MCF 10A (cell line): Measurements from ENCODE around the gene GMPR2. TPM values are rescaled to one million over a fixed set of nuclear protein-coding genes. Genes with fewer than 3 reads are reported as not detected.
"Not testable (repeated sequence)": the region's sequence is repeated elsewhere in the genome, so short reads cannot be mapped to it uniquely, and the experiment has no call there.

ENCODE experiments used
- BruUV-seq: library from RNA; stranded (reverse); fragments of 400-500 nt; replicated peaks from 2 replicates; lab custom pipeline; 2021; lab: Mats Ljungman, UMichigan
- CTCF ChIA-PET: fragments of 300-600 bp; sonication (Branson Sonifier 250); formaldehyde crosslinking; extraction: SDS; loops from one replicate; lab custom pipeline; 2021; ENCODE audit warnings: antibody characterized with exemption, inconsistent platforms; lab: Yijun Ruan, JAX
- POLR2A ChIA-PET: fragments of 300-600, 350-650 bp; sonication (Branson Sonifier 250); formaldehyde crosslinking; extraction: SDS; loops from one replicate; lab custom pipeline; 2020; ENCODE audit warnings: antibody characterized with exemption, inconsistent platforms; lab: Yijun Ruan, JAX
- DNase-seq: peaks from one replicate; pipeline ENCODE4 v3.0.0-alpha.2; 2018; ENCODE audit not compliant: unreplicated experiment
- H3K27ac Mint-ChIP-seq: one replicate; pipeline ENCODE4 v1.8.0; 2022; ENCODE audit warnings: mild to moderate bottlenecking, low read depth, mixed read lengths; ENCODE audit not compliant: unreplicated experiment
- H3K27me3 Mint-ChIP-seq: one replicate; pipeline ENCODE4 v1.8.0; 2022; ENCODE audit warnings: mixed read lengths; ENCODE audit not compliant: insufficient read depth, unreplicated experiment
- H3K36me3 Mint-ChIP-seq: one replicate; pipeline ENCODE4 v1.8.0; 2022; ENCODE audit warnings: mild to moderate bottlenecking, moderate library complexity, mixed read lengths; ENCODE audit not compliant: insufficient read depth, unreplicated experiment
- H3K4me1 Mint-ChIP-seq: one replicate; pipeline ENCODE4 v1.8.0; 2022; ENCODE audit warnings: mixed read lengths; ENCODE audit not compliant: insufficient read depth, unreplicated experiment
- H3K4me3 Mint-ChIP-seq: one replicate; pipeline ENCODE4 v1.8.0; 2022; ENCODE audit warnings: mild to moderate bottlenecking, moderate library complexity, mixed read lengths; ENCODE audit not compliant: unreplicated experiment
- H3K9me3 Mint-ChIP-seq: one replicate; pipeline ENCODE4 v1.8.0; 2022; ENCODE audit warnings: mixed read lengths; ENCODE audit not compliant: unreplicated experiment
- intact Hi-C: fragments of 100-400 bp; cut with micrococcal nuclease; formaldehyde crosslinking; loops from 2 replicates; pipeline ENCODE4 v1.14.1; 2022
- total RNA-seq: library from RNA; stranded (reverse); gene quantifications from 2 replicates; pipeline ENCODE4 v1.2.3, GENCODE V29; 2022
- TF ChIP-seq, protein P1 (sequence below): fragments of 200-600 bp; IDR thresholded peaks from one replicate; pipeline ENCODE4 v1.8.0; 2022; ENCODE audit warnings: antibody characterized with exemption, mild to moderate bottlenecking; ENCODE audit not compliant: unreplicated experiment

Gene GMPR2
- total RNA-seq, 1 experiment from 2014 or later = 77.3 TPM

- Mint-ChIP-seq H3K36me3 (peaks cover 47% of the 10 kb centered on the region), H3K27me3 (no peaks in the 10 kb centered on the region), H3K4me3 (peak overlapping the region; percentile 80), H3K9me3 (no peaks in the 10 kb centered on the region), H3K27ac (no peak overlapping the region), H3K4me1 (peaks cover 20% of the 10 kb centered on the region)
- no peak for DNase-seq
- BruUV-seq = no TSS peak
- ChIA-PET POLR2A (interaction anchor here (0.6 to 5.1 kb wide), 20 partner anchors 9 to 135 kb away, joined by 3 to 69 read pairs (median 4); partner anchors contain the start of genes DCAF11, DHRS1, EMC9 and GMPR2), CTCF (interaction anchor here (0.6 to 4.2 kb wide), 7 partner anchors 9 to 117 kb away, joined by 3 to 32 read pairs (median 9); partner anchors contain the start of genes CIDEB and TINF2)
- intact Hi-C loops = loop anchor here (1.0 kb wide), 3 partner anchors 16 to 81 kb away; partner anchors contain the start of genes GMPR2 and NEDD8
- TF ChIP-seq, protein P1, sequence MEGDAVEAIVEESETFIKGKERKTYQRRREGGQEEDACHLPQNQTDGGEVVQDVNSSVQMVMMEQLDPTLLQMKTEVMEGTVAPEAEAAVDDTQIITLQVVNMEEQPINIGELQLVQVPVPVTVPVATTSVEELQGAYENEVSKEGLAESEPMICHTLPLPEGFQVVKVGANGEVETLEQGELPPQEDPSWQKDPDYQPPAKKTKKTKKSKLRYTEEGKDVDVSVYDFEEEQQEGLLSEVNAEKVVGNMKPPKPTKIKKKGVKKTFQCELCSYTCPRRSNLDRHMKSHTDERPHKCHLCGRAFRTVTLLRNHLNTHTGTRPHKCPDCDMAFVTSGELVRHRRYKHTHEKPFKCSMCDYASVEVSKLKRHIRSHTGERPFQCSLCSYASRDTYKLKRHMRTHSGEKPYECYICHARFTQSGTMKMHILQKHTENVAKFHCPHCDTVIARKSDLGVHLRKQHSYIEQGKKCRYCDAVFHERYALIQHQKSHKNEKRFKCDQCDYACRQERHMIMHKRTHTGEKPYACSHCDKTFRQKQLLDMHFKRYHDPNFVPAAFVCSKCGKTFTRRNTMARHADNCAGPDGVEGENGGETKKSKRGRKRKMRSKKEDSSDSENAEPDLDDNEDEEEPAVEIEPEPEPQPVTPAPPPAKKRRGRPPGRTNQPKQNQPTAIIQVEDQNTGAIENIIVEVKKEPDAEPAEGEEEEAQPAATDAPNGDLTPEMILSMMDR = no peak
Measured at GRCh38 chr14:24216345-24216699, 16.4 kb upstream of the GMPR2 start.

DNA sequence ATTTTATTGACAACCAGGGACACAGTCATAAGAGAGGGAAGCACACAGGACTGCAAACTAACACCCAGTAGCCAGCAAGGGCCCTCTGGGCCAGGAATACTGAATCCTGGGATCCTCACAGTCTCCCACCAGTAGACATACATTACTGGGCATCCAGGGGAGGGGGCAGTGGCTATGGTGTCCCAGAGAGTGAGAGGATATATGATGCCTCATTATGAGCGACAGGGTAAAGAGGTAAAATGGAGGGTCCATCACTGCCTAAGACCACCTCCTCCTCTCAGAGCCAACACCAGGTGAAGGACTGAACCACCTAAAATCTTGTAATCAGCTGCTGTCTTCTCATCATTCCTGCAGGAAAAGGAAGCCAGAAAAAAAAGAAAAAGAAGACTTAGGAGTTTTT is 15.9 kb upstream of the GMPR2 start:
- Mint-ChIP-seq H3K4me1 (peaks cover 20% of the 10 kb centered on the region), H3K36me3 (peaks cover 42% of the 10 kb centered on the region)
- DNase-seq, H3K27ac Mint-ChIP-seq, H3K4me3 Mint-ChIP-seq, BruUV-seq, H3K27me3 Mint-ChIP-seq, H3K9me3 Mint-ChIP-seq: not testable (repeated sequence)
- CTCF ChIA-PET = interaction anchor here (0.6 to 4.2 kb wide), 4 partner anchors 8 to 91 kb away, joined by 3 to 32 read pairs (median 9); partner anchors contain the start of gene CIDEB
- intact Hi-C loops = loop anchor here (1.0 kb wide), 3 partner anchors 15 to 80 kb away; partner anchors contain the start of genes GMPR2 and NEDD8
- POLR2A ChIA-PET = interaction anchor here (0.6 to 5.1 kb wide), 6 partner anchors 14 to 102 kb away, joined by 3 to 69 read pairs (median 18); partner anchors contain the start of genes DCAF11, DHRS1, LTB4R2 and NOP9

DNA sequence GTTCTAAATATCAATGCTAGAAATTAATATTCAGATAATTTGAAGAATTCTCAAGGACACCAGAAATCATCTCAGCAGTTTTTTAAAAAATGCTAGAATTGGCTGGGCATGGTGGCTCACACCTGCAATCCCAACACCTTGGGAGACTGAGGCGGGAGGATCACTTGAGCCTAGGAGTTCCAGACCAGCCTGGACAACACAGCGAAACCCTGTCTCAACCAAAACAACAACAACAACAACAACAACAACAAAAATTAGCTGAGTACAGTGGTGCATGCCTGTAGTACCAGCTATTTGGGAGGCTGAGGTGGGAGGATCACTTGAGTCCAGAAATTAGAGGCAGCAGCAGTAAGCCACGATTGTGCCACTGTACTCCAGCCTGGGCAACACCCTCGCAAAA is 13.6 kb upstream of the GMPR2 start:
- BruUV-seq = no TSS peak
- DNase-seq = no peak
- H3K27me3 Mint-ChIP-seq = no peaks in the 10 kb centered on the region
- no peak overlapping the region for H3K4me3 Mint-ChIP-seq
- no peaks in the 10 kb centered on the region for H3K9me3 Mint-ChIP-seq
- no peak overlapping the region for H3K27ac Mint-ChIP-seq
- ChIA-PET CTCF (interaction anchor here (1.1 to 2.4 kb wide), 5 partner anchors 19 to 78 kb away, joined by 3 to 19 read pairs (median 6); partner anchors contain the start of gene TINF2), POLR2A (interaction anchor here (1.4 kb wide), 1 partner anchor 14 kb away, joined by 4 read pairs; the partner anchor contains the start of genes GMPR2 and NEDD8)
- intact Hi-C loops = no loop called here
- TF ChIP-seq, protein P1 = no peak
- peaks cover 11% of the 10 kb centered on the region for H3K4me1 Mint-ChIP-seq
- peaks cover 27% of the 10 kb centered on the region for H3K36me3 Mint-ChIP-seq

DNA sequence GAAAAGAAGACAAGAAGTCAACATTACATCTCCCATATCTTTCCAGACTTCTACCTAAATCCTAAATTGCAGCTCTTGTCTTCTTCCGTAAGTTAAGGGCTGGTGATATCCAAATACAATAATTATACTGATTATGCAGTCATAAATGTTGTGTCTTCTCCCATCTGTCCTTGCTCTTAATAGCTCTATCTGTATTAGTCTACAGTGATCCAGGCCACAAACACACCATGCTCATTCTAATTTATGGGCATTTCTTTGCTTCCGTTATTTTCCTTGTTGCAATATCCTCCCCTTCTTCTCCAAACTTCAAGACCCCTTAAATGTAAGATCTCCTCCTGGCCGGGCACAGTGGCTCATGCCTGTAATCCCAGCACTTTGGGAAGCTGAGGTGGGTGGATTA is 13.2 kb upstream of the GMPR2 start:
- Mint-ChIP-seq H3K27ac (no peak overlapping the region), H3K36me3 (peaks cover 31% of the 10 kb centered on the region), H3K9me3 (no peaks in the 10 kb centered on the region), H3K4me1 (peaks cover 10% of the 10 kb centered on the region), H3K4me3 (no peak overlapping the region), H3K27me3 (no peaks in the 10 kb centered on the region)
- ChIA-PET POLR2A (interaction anchor here (0.7 to 1.4 kb wide), 6 partner anchors 10 to 79 kb away, joined by 3 to 7 read pairs (median 4); partner anchors contain the start of genes GMPR2, NEDD8, TINF2 and TM9SF1), CTCF (interaction anchor here (1.1 to 2.4 kb wide), 5 partner anchors 19 to 78 kb away, joined by 3 to 19 read pairs (median 6); partner anchors contain the start of gene TINF2)
- no peak for DNase-seq
- BruUV-seq = no TSS peak
- TF ChIP-seq, protein P1 = no peak
- intact Hi-C loops = no loop called here

DNA sequence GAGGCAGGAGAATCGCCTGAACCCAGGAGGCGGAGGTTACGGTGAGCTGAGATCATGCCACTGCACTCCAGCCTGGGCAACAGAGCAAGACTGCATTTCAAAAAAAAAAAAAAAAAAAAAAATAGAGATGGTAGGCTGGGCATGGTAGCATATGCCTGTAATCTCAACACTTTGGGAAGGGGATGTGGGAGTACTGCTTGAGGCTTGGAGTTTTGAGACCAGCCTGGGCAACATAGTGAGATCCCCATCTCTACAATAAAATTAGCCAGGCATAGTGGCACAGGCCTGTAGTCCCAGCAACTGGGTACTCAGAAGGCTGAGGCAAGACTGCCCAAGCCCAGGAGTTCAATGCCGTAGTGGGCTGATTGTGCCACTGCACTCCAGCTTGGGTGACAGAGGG is 9.7 kb upstream of the GMPR2 start:
- BruUV-seq, intact Hi-C loops: not testable (repeated sequence)
- CTCF ChIA-PET = interaction anchor here (1.7 kb wide), 1 partner anchor 74 kb away, joined by 9 read pairs; no protein-coding TSS in a partner anchor

More for the DNA sequence above, 9.7 kb upstream of the GMPR2 start:
- peaks cover 35% of the 10 kb centered on the region for H3K36me3 Mint-ChIP-seq
- not testable (repeated sequence) for DNase-seq, H3K27ac Mint-ChIP-seq, H3K4me3 Mint-ChIP-seq, H3K27me3 Mint-ChIP-seq, H3K9me3 Mint-ChIP-seq
- POLR2A ChIA-PET = interaction anchor here (0.7 to 0.9 kb wide), 2 partner anchors 27 to 74 kb away, joined by 3 read pairs; no protein-coding TSS in a partner anchor
- peaks cover 20% of the 10 kb centered on the region for H3K4me1 Mint-ChIP-seq
